Liver (tissue), 9 donors: ENCODE data around the gene PGLYRP3. TPM values are rescaled to one million over a fixed set of nuclear protein-coding genes. Genes with fewer than 3 reads are reported as not detected.

ENCODE experiments used
- DNase-seq: peaks from one replicate; pipeline ENCODE4 v3.0.0-alpha.2; 2017; ENCODE audit warnings: low spot score
- H3K27ac ChIP-seq, 2 donors: one replicate each; pipeline ENCODE4 v1.7.0; 2013; ENCODE audit warnings: inconsistent platforms in 2 of 2, low read length in 2 of 2, control low read depth in 1 of 2, low read depth in 1 of 2, mild to moderate bottlenecking in 1 of 2
- H3K27me3 ChIP-seq, 4 donors: one replicate each; pipeline versions ENCODE4 v1.6.1 to v1.7.0; 2013; ENCODE audit warnings: low read length in 3 of 4, inconsistent platforms in 1 of 4, mild to moderate bottlenecking in 1 of 4, moderate library complexity in 1 of 4; ENCODE audit not compliant: control insufficient read depth in 4 of 4, insufficient read depth in 4 of 4
- H3K36me3 ChIP-seq, 4 donors: one replicate each; pipeline versions ENCODE4 v1.6.1 to v1.7.0; 2013; ENCODE audit warnings: low read length in 3 of 4, mild to moderate bottlenecking in 3 of 4, low read depth in 1 of 4, moderate library complexity in 1 of 4; ENCODE audit not compliant: control insufficient read depth in 4 of 4, insufficient read depth in 3 of 4
- H3K4me1 ChIP-seq, 4 donors: one replicate each; pipeline versions ENCODE4 v1.6.1 to v1.7.0; 2013; ENCODE audit warnings: low read length in 3 of 4, mild to moderate bottlenecking in 3 of 4, moderate library complexity in 1 of 4; ENCODE audit not compliant: control insufficient read depth in 4 of 4, insufficient read depth in 4 of 4
- H3K4me3 ChIP-seq, 3 donors: one replicate each; pipeline versions ENCODE4 v1.6.1 to v1.7.0; 2013; ENCODE audit warnings: low read length in 3 of 3, control low read depth in 1 of 3, low read depth in 1 of 3, mild to moderate bottlenecking in 1 of 3
- H3K9ac ChIP-seq, 2 donors: one replicate each; pipeline ENCODE4 v1.7.0; 2013; ENCODE audit warnings: low read length in 2 of 2, mild to moderate bottlenecking in 2 of 2, moderate library complexity in 2 of 2, control low read depth in 1 of 2, low read depth in 1 of 2
- H3K9me3 ChIP-seq, 4 donors: one replicate each; pipeline versions ENCODE4 v1.6.1 to v1.7.0; 2013; ENCODE audit warnings: low read length in 3 of 4; ENCODE audit not compliant: control insufficient read depth in 4 of 4
- CTCF ChIP-seq: fragments of 150-350 bp; IDR thresholded peaks from 2 replicates; pipeline ENCODE4 v1.5.1; 2017; ENCODE audit warnings: improper control_type of control experiment, low read depth, low read length; ENCODE audit not compliant: missing input control
- EGR1 ChIP-seq, 2 donors: IDR thresholded peaks; 2 replicates each; pipeline ENCODE4 v1.6.1; 2016 to 2018; ENCODE audit warnings: antibody characterized with exemption in 2 of 2, low read depth in 2 of 2
- FOXA1 ChIP-seq: IDR thresholded peaks from 2 replicates; pipeline ENCODE4 v1.6.1; 2016; ENCODE audit warnings: antibody characterized with exemption
- FOXA2 ChIP-seq: IDR thresholded peaks from 2 replicates; pipeline ENCODE4 v1.6.1; 2016; ENCODE audit warnings: antibody characterized with exemption
- GABPA ChIP-seq, 2 donors: IDR thresholded peaks in 1 of 2; conservative IDR thresholded peaks in 1 of 2; 2 replicates each; pipeline ENCODE4 v1.6.1; 2016; ENCODE audit warnings: antibody characterized with exemption in 2 of 2, mild to moderate bottlenecking in 1 of 2, moderate library complexity in 1 of 2
- HNF4A ChIP-seq, 2 donors: conservative IDR thresholded peaks; 2 replicates each; pipeline ENCODE4 v1.6.1; 2016; ENCODE audit warnings: antibody characterized with exemption in 2 of 2, mild to moderate bottlenecking in 2 of 2
- HNF4G ChIP-seq: IDR thresholded peaks from 2 replicates; pipeline ENCODE4 v1.6.1; 2016; ENCODE audit warnings: antibody characterized with exemption
- JUND ChIP-seq, 2 donors: IDR thresholded peaks; 2 replicates each; pipeline ENCODE4 v1.6.1; 2016; ENCODE audit warnings: antibody characterized with exemption in 2 of 2
- NR2F2 ChIP-seq: IDR thresholded peaks from 2 replicates; pipeline ENCODE4 v1.6.1; 2016; ENCODE audit warnings: antibody characterized with exemption
- RAD21 ChIP-seq, 2 donors: IDR thresholded peaks; 2 replicates each; pipeline ENCODE4 v1.6.1; 2016; ENCODE audit warnings: antibody characterized with exemption in 2 of 2, mild to moderate bottlenecking in 2 of 2
- REST ChIP-seq: IDR thresholded peaks from 2 replicates; pipeline ENCODE4 v1.6.1; 2016; ENCODE audit warnings: antibody characterized with exemption, mild to moderate bottlenecking
- RXRA ChIP-seq, 2 donors: IDR thresholded peaks; 2 replicates each; pipeline ENCODE4 v1.6.1; 2017 to 2018; ENCODE audit warnings: antibody characterized with exemption in 2 of 2, mild to moderate bottlenecking in 1 of 2
- SP1 ChIP-seq: IDR thresholded peaks from 2 replicates; pipeline ENCODE4 v1.6.1; 2018; ENCODE audit warnings: antibody characterized with exemption, mild to moderate bottlenecking
- TAF1 ChIP-seq: conservative IDR thresholded peaks from 2 replicates; pipeline ENCODE4 v1.6.1; 2016; ENCODE audit warnings: antibody characterized with exemption, mild to moderate bottlenecking
- YY1 ChIP-seq: IDR thresholded peaks from 2 replicates; pipeline ENCODE4 v1.6.1; 2016; ENCODE audit warnings: antibody characterized with exemption, mild to moderate bottlenecking
- WGBS: extraction: QIAGEN DNeasy Blood & Tissue Kit; methylation state at CpG from one replicate; pipeline ENCODE4 v1.1.7; 2013; 5-methylcytosine and 5-hydroxymethylcytosine counted together
- polyA plus RNA-seq, 2 donors: library from polyadenylated mRNA; stranded (reverse) in 1 of 2; unstranded in 1 of 2; fragments of 200-250 nt in 1 of 2; fragments of >200 nt in 1 of 2; fragmentation: Nextera tagmentation in 1 of 2; extraction: Ambion mirVana in 1 of 2; gene quantifications; one replicate each; pipeline versions ENCODE4 v1.2.1 to v1.2.3, GENCODE V29; 2013 to 2015
- total RNA-seq, 2 donors: library from RNA; depleted of rRNA; stranded (reverse); fragments of >200 nt; gene quantifications; one replicate each; pipeline ENCODE4 v1.2.3, GENCODE V29; 2014
- TF ChIP-seq, protein P1 (sequence below): IDR thresholded peaks from 2 replicates; pipeline ENCODE4 v1.6.1; 2016; ENCODE audit warnings: antibody characterized with exemption
- TF ChIP-seq, protein P2 (sequence below): IDR thresholded peaks from 2 replicates; pipeline ENCODE4 v1.6.1; 2016; ENCODE audit warnings: antibody characterized with exemption
- TF ChIP-seq, protein P3 (sequence below): IDR thresholded peaks from 2 replicates; pipeline ENCODE4 v1.6.1; 2016; ENCODE audit warnings: antibody characterized with exemption
- donor health status: healthy.
- donor health status: healthy.
- donor health status: healthy.
- donor health status: healthy.
- donor health status: healthy.

Gene PGLYRP3
- total and polyA plus RNA-seq, 4 donors: not detected

DNA sequence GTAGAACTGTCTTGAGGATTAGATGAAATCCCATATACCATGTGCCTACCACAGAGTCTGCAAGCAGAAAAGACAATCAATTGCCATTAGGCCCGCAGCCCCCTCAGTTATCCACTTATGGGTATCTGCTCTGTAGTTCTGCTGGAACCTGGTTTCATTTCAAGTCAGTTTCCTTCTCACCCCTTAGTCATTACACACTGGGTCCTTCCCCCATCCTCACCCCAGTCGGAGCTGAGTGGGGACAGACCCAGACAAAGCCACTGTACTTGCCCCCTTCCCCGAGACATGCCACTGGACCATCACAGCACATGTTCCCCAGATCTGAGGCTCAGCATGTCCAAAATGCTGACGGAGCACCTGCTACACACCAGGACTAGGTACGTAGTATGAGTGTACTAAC, 21.2 kb downstream of the PGLYRP3 start:
- H3K27me3 ChIP-seq: peaks cover 0 to 4% (median 0%) of the 10 kb centered on the region in 4 donors
- no peak overlapping the region for H3K9ac ChIP-seq
- no peaks in the 10 kb centered on the region for H3K9me3 ChIP-seq
- no peak for TF ChIP-seq CTCF
- TF ChIP-seq, protein P1, sequence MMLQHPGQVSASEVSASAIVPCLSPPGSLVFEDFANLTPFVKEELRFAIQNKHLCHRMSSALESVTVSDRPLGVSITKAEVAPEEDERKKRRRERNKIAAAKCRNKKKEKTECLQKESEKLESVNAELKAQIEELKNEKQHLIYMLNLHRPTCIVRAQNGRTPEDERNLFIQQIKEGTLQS: no peak
- no peak for TF ChIP-seq HNF4G
- TF ChIP-seq REST: no peak
- TF ChIP-seq RAD21 (IDR thresholded peaks at IDR 0.05): no peak
- TF ChIP-seq JUND (IDR thresholded peaks at IDR 0.05): no peak
- no peak for TF ChIP-seq HNF4A (conservative IDR thresholded peaks at IDR 0.05)
- TF ChIP-seq, protein P2, sequence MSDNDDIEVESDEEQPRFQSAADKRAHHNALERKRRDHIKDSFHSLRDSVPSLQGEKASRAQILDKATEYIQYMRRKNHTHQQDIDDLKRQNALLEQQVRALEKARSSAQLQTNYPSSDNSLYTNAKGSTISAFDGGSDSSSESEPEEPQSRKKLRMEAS: no peak
- TF ChIP-seq SP1: no peak
- TF ChIP-seq FOXA2: no peak
- TF ChIP-seq RXRA (IDR thresholded peaks at IDR 0.05): no peak
- TF ChIP-seq FOXA1: no peak
- TF ChIP-seq, protein P3, sequence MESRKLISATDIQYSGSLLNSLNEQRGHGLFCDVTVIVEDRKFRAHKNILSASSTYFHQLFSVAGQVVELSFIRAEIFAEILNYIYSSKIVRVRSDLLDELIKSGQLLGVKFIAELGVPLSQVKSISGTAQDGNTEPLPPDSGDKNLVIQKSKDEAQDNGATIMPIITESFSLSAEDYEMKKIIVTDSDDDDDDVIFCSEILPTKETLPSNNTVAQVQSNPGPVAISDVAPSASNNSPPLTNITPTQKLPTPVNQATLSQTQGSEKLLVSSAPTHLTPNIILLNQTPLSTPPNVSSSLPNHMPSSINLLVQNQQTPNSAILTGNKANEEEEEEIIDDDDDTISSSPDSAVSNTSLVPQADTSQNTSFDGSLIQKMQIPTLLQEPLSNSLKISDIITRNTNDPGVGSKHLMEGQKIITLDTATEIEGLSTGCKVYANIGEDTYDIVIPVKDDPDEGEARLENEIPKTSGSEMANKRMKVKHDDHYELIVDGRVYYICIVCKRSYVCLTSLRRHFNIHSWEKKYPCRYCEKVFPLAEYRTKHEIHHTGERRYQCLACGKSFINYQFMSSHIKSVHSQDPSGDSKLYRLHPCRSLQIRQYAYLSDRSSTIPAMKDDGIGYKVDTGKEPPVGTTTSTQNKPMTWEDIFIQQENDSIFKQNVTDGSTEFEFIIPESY: no peak
- no peak for TF ChIP-seq TAF1
- TF ChIP-seq EGR1 (IDR thresholded peaks at IDR 0.05; ENCODE audit: low read depth in 2 of 2): no peak
- TF ChIP-seq YY1: no peak
- TF ChIP-seq NR2F2: no peak
- no peak for TF ChIP-seq GABPA (IDR thresholded peaks at IDR 0.05 in 1 of 2, conservative IDR thresholded peaks at IDR 0.05 in 1 of 2)
- no peaks in the 10 kb centered on the region for H3K4me1 ChIP-seq
- H3K4me3 ChIP-seq: no peak overlapping the region
- H3K27ac ChIP-seq: no peak overlapping the region
- DNase-seq: no peak
- no peaks in the 10 kb centered on the region for H3K36me3 ChIP-seq
- WGBS: 81% methylated on average over 5 of the region's 5 CpGs
